Activated T-helper 17 cell treated with anti-CD3 and anti-CD28 coated beads, Interleukin-2, amount 50 U/mL, for 72 hours (primary cell): Measurements from ENCODE around the gene MUC16. TPM values are rescaled to one million over a fixed set of nuclear protein-coding genes. Genes with fewer than 3 reads are reported as not detected.

Source experiments
- total RNA-seq, 2 donors: library from RNA; stranded (reverse); gene quantifications; one replicate each; pipeline ENCODE4 v1.2.3, GENCODE V29; 2022

Gene MUC16
- total RNA-seq, 2 donors from 2014 or later, result 0.02 to 0.21 TPM

Other genes starting within 250 kb of the MUC16 start
- gene ZNF558, start 178.1 kb downstream of the MUC16 start, total RNA-seq, result 10 to 100 TPM; 24.7 to 66.6 TPM
- gene MBD3L1, start 178.0 kb downstream of the MUC16 start, total RNA-seq, result not detected
- gene OR1M1, start 76.7 kb upstream of the MUC16 start, total RNA-seq, result not detected
- gene OR7G2, start 97.1 kb upstream of the MUC16 start, total RNA-seq, result not detected
- gene OR7G1, start 105.4 kb upstream of the MUC16 start, total RNA-seq, result not detected
- not detected for gene OR7G3, start 116.5 kb upstream of the MUC16 start, total RNA-seq
- 10 to 100 TPM; 37.7 to 49.1 TPM for gene ZNF317, start 130.0 kb upstream of the MUC16 start, total RNA-seq
- gene OR7D2, start 168.6 kb upstream of the MUC16 start, total RNA-seq, result under 1 TPM in 1 of 2 donors, not detected in 1; 0.11 TPM
- gene OR7D4, start 209.2 kb upstream of the MUC16 start, total RNA-seq, result not detected
- not detected for gene OR7E24, start 240.5 kb upstream of the MUC16 start, total RNA-seq